ENCODE data around the gene GLS2.

GRCh38 chr12:56488041-56488955 is at the start of gene GLS2:
- TF ChIP-seq CTCF (IDR thresholded peaks at IDR 0.05; ENCODE audit: insufficient read depth, low read length, poor library complexity, severe bottlenecking) (no peak), EZH2phosphoT487 (conservative IDR thresholded peaks at IDR 0.05; ENCODE audit: low read length) (no peak)
